ENCODE results near the gene SDHA.
"Not testable (repeated sequence)": the region's sequence is repeated elsewhere in the genome, so short reads cannot be mapped to it uniquely, and the experiment has no call there.

SDHA gene

GRCh38 chr5:223791-224190 lies 5.7 kb downstream of the SDHA start:
- no peak for DNase-seq

DNA sequence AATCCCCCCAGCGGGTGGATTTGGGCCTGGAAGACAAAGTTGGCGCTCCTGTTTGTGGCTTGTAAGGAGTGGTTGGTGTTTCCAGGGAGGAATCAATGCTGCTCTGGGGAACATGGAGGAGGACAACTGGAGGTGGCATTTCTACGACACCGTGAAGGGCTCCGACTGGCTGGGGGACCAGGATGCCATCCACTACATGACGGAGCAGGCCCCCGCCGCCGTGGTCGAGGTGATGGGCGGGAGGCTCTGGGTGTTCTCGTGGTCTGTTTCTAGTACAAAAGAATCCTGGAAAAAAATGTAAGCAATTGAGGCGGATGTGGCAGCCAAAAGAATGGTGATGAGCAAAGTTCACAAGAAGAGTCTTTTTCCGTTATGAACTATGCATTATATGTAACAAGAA lies 7.2 kb downstream of the SDHA start:
- DNase-seq, result no peak

- not testable (repeated sequence) for DNase-seq
These were observed 9.3 kb downstream of the SDHA start for GRCh38 chr5:227375-227774.

GRCh38 chr5:228886-229285 lies 10.8 kb downstream of the SDHA start:
- DNase-seq, result no peak

DNA sequence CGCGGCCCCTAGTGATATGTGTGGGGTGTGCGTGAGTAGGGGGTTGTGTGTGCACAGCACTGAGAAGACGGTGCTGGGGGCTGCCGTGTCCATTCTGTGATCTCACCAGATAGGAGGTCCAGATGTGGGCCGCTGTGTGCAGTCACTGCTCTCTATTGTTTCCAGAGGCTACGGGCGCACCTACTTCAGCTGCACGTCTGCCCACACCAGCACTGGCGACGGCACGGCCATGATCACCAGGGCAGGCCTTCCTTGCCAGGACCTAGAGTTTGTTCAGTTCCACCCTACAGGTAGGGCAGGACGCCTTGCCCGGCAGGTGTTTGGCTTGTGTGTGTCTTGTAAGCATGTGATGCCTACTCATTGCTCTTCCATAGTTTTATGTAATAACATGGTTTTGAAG lies 12.6 kb downstream of the SDHA start:
- no peak for DNase-seq

- DNase-seq, result no peak
These were observed 13.5 kb downstream of the SDHA start for GRCh38 chr5:231661-232060.

GRCh38 chr5:233426-233825 lies 15.3 kb downstream of the SDHA start:
- not testable (repeated sequence) for DNase-seq

GRCh38 chr5:234450-234849 lies 16.3 kb downstream of the SDHA start:
- no peak for DNase-seq

DNA sequence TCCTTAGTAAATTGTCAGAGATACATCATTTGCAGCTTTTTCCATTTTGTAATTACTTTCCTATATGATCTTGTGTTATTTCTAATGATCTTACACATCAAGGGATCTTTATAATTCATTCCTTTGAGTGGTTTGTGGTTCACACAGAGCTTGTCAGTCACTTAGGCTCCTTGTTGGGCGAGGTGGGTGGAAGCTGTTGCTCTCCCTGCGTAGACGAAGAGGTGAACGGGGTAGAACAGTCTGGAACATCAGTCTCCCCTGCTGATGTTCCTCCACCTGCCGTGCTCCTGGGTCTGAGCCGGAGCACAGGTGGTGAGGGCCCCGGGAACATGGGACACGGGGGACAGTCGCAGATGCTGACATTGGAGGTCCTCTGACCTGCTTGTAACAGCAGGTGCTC lies 17.4 kb downstream of the SDHA start:
- not testable (repeated sequence) for DNase-seq

GRCh38 chr5:237931-238330 lies 19.8 kb downstream of the SDHA start:
- not testable (repeated sequence) for DNase-seq

DNA sequence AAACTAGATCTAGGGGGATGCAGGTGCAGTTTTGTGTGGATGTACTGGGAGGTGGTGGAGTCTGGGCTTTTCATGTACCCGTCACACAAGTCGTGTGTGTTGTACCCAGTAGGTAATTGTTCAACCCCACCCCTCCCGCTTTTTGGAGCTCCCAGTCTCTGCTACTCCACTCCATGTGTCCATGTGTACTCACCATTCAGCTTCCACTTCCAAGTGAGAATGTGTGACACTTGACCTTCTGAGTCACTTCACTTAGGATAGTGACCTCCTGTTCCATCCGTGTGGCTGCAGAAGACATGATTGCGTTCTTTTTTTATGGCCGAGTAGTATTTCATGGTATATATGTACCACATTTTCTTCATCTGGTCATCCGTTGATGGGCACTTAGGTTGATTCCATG lies 22.4 kb downstream of the SDHA start:
- DNase-seq, result not testable (repeated sequence)

GRCh38 chr5:241045-241669 lies 23.0 kb downstream of the SDHA start:
- DNase-seq, result not testable (repeated sequence)

GRCh38 chr5:243683-244367 lies 25.7 kb downstream of the SDHA start:
- not testable (repeated sequence) for DNase-seq

GRCh38 chr5:245717-246116 lies 27.6 kb downstream of the SDHA start:
- not testable (repeated sequence) for DNase-seq

DNA sequence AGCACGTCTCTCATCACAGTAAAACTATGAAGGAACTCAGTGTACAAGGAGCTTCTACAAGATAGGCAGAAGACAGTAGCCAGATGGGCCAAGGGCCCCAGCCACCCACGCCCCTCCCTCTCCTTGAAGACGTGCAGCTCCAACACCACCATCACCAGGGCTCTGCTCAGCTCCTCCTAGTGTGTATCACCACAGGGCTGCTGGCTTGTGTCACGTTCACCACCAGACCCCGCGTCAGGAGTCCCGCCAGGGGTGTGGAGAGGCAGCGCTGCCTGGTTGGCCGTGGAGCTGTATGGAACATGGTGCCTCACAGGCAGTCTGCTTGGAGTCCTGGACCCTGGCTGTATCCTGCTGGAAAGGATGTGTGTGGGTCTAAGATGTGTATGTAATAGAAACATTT lies 32.3 kb downstream of the SDHA start:
- not testable (repeated sequence) for DNase-seq

- DNase-seq, result not testable (repeated sequence)
These were observed 32.9 kb downstream of the SDHA start for GRCh38 chr5:251016-251415.

DNA sequence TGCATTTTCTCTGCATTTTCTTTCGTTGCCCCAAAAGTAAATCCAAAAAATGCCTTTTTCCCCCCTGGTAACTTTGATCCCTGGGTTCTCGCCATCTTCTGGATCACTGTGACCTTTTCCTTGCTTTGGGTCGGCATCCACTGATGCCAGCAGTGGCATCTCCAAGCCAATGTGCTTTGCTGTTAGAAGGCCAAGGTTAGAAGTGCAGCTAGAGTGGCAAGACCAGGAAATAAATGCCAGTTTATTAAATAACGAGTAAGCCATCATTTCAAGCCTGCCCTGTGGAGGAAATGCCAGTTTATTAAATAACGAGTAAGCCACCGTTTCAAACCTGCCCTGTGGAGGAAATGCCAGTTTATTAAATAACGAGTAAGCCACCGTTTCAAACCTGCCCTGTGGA lies 33.4 kb downstream of the SDHA start:
- not testable (repeated sequence) for DNase-seq

DNA sequence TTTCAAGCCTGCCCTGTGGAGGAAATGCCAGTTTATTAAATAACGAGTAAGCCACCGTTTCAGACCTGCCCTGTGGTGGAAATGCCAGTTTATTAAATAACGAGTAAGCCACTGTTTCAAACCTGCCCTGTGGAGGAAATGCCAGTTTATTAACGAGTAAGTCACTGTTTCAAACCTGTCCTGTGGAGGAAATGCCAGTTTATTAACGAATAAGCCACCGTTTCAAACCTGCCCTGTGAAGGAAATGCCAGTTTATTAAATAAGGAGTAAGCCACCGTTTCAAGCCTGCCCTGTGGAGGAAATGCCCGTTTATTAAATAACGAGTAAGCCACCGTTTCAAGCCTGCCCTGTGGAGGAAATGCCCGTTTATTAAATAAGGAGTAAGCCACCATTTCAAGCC lies 33.9 kb downstream of the SDHA start:
- DNase-seq, result not testable (repeated sequence)

- no peak for DNase-seq
These were observed 34.4 kb downstream of the SDHA start for GRCh38 chr5:252546-252945.

GRCh38 chr5:254322-254721 lies 36.2 kb downstream of the SDHA start:
- not testable (repeated sequence) for DNase-seq

DNA sequence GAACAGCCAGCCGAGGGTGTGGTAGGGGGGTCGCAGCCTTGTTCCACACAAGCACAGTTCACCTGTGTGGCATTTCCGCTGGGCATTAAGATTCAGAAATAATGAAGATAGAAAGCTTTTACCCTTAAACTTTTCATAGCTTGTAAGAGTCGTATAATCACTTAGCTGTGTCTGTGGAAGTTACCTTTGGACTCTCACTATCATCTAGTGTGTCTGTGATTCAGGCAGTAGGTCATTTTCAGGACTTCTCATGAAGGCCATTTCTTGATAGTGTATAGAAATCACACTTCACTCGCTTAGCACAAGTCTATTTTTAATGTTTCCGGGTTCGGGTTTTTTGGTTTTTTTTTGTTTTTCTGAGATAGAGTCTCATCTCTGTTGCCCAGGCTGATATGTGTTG lies 37.0 kb downstream of the SDHA start:
- not testable (repeated sequence) for DNase-seq

- not testable (repeated sequence) for DNase-seq
These were observed 38.2 kb downstream of the SDHA start for GRCh38 chr5:256347-256746.

- DNase-seq, result no peak
These were observed 39.0 kb downstream of the SDHA start for GRCh38 chr5:257148-257547.

DNA sequence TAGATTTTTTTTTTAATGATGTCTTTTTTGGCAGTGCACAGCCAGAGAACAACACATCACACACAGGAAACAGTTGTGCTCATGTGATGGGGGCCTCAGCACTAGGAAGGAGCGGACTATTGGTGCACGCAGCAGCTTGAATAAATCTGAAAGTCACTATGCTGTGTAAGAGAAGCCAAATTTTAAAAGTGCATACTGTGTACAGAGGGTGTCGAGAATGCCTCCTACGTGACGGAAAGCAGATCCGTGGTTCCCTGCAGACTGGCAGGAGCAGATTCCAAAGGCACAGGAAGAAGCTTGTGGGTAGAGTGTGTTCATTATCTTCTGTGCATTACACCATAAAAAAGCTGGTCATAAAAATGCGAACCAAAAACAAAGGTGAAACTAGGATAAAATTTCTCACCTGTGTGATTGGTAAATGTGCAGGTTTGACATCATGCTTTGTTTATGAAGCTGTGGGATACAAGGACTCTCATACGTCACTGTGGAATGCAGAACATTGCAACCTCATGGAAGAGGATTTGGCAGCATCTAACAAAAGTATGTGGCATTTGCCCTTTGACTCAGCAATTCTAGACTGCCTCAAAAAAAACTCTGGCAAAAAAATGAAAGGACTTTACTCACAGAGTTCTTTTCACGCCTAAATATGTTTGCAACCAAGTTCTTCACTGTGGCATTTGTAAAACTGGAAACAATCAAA lies 45.3 kb downstream of the SDHA start:
- not testable (repeated sequence) for DNase-seq

All from midbrain (tissue), 1 donor.